Glomerular visceral epithelial cell (primary cell): ENCODE measurements around the gene IFI35.
"Not testable (repeated sequence)": the region's sequence is repeated elsewhere in the genome, so short reads cannot be mapped to it uniquely, and the experiment has no call there.

Experiments
- DNase-seq: peaks from one replicate; pipeline ENCODE4 v3.0.0-alpha.2; 2016; ENCODE audit errors: extremely low spot score

IFI35 gene

DNA sequence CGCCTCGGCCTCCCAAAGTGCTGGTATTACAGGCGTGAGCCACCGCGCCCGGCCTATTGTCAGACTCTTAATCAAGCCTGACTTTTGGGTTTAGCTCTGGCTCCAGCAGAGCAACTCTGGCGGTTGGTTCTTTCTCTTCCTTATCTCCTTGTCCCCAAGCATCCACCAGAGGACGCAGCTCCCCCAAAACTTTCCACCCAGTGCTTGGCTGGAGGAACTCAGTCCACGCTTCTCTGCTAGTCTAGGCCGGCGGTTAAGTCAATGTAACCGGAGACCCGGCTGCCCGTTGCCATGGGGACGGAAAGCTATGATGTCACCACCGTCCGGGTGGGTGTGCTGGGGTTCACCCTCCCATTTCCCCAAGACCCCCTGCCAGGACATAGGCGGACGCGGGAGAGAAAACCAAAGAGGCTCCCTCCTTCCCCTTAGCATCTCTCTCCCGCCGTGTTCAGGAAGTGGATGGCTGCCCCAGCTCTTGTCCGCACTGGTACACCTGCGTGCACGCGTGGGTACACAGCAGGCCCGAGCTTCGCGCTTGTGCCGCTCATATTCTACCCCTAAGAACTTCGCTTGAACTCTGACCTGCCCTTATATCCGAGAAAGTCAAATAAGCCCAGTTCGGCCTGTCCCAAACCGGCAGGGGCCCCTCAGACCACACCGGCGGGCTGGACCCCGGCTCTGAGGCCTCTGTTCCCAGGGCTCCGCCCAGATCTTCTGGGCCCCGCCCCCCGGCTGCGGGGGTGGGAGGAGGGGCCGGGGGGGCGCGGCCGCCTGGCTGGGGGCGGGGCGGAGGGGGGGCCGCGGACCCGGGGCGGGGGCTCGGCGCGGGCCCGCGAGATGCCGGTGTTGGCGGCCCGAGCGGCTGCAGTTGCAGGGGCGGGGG, 18.1 kb downstream of the IFI35 start, which contains the start of gene RND2:
TSS of gene RND2 (plus strand) at position 825 of the 883 bp plus-strand sequence. CDS start 117 bp downstream, outside the sequence.
- DNase-seq = peak; percentile 95

- DNase-seq = no peak
Measured at GRCh38 chr17:43025290-43025657, 18.7 kb downstream of the IFI35 start.

GRCh38 chr17:43025766-43026537, 19.4 kb downstream of the IFI35 start:
- no peak for DNase-seq

GRCh38 chr17:43026595-43026994, 20.0 kb downstream of the IFI35 start:
- no peak for DNase-seq

DNA sequence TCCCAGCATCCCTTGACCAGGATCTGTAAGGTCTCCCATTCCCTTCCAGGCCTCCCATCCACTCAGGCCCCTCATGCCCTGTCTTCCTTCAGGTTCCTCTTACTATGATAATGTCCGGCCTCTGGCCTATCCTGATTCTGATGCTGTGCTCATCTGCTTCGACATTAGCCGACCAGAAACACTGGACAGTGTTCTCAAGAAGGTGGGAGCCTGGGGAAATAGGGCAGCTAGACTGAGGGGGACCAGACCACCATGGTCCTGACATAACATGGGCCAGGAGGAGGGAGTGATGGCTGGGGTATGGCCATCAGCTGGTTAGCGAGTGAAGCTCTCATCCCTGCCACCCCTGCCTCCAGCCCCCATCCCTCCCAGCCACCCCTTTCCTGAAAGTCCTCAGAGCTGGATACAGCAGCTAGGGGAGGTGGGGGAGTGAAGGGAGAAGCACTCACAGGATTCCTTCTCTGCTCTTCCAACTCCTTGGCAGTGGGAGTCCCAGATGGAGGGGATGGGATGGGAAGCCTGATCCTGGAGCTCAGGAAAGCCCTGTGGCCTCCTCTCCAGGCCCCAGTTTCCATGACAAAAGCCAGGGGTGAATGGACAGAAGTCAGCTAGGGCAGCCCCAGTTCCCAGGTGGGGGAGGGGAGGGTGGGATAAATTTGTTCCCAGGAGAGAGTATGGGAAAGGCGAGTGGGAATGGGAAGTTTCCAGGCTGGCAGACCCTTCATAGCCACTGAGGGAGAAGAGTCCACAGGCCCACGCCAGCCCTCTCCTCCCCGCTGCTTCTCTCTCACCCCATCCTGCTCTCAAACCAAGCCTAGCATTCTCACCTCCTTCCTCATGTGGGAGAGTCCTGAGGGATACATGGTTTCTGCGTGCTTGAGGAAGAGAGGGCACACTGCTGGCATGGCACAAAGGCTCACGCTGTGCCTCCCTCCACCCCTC, 20.8 kb downstream of the IFI35 start:
- no peak for DNase-seq

GRCh38 chr17:43028221-43028861, 21.8 kb downstream of the IFI35 start:
- no peak for DNase-seq

DNA sequence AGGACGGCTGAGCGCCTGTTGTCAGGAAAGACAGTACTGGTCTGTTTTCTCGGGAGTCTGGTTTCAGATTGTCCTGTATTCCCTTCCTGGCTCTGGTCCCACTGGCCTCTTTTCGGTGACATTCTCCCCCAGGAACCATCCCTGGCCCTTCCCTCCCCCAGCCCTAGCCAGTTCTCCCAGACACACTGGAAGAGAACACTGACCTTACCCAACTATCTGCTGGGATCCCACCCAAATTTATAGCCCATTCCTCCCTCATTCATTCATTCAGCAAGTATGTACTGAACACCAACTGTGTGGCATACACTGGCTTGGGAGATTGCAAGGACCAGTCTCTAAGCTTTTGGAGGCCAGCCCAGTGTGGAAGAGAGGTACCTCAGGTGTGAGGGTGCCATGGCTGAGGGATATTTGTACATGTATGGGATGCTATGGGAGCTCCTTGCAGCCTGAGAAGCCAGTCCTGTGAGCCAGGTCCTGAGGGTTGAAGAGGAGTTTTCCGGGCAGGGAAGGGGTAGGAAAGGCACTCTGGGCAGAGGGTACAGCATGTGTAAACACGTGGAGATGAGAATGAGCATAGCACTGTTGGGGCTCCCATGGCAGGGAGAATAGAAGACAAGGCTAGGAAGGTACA, 23.7 kb downstream of the IFI35 start:
- no peak for DNase-seq

DNA sequence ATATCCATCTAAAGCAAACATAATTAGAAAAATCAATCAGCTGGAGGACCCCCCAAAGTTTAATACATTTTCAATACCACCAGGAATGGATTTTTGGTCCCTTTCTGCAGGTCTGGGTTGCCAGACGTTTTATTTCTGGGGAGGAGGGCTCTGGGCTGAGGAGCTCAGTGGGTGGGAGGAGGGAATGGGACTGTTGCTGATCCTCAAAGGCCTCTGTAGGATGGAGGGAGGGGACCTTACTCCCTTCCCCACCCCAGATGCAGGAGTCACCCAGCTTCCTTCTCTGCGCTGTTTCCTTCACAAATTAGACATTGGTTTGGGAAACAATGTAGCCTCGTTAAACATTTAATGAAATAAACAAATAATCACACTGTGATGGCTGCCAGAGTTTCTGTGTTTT, 25.1 kb downstream of the IFI35 start:
- no peak for DNase-seq

GRCh38 chr17:43033948-43034881, 27.6 kb downstream of the IFI35 start:
- no peak for DNase-seq

DNA sequence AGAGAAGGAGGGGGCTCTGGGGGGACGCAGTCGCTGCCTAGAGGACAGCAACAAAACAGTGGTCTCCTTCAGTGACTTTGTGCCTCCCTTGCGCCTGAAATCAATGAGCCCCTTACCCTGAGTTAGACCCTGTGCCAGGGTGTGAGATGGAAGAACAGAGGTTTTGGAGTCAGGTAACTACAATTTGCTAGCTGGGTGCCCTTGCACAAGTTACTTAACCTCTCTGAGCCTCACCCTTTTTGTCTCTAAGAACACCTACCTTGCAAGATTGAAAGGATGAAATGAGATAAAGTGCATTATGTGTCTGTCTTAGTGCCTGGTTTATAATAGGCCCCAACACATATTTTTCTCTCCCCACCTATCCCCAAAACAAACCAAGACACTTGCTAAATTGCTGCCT, 28.3 kb downstream of the IFI35 start:
- no peak for DNase-seq

GRCh38 chr17:43039646-43040045, 33.1 kb downstream of the IFI35 start:
- no peak for DNase-seq

- no peak for DNase-seq
Measured at GRCh38 chr17:43040655-43041054, 34.1 kb downstream of the IFI35 start.

- no peak for DNase-seq
Measured at GRCh38 chr17:43042025-43042628, 35.5 kb downstream of the IFI35 start.

GRCh38 chr17:43043307-43043706, 36.7 kb downstream of the IFI35 start:
- DNase-seq = no peak

GRCh38 chr17:43044024-43044423, 37.4 kb downstream of the IFI35 start:
- DNase-seq = no peak

DNA sequence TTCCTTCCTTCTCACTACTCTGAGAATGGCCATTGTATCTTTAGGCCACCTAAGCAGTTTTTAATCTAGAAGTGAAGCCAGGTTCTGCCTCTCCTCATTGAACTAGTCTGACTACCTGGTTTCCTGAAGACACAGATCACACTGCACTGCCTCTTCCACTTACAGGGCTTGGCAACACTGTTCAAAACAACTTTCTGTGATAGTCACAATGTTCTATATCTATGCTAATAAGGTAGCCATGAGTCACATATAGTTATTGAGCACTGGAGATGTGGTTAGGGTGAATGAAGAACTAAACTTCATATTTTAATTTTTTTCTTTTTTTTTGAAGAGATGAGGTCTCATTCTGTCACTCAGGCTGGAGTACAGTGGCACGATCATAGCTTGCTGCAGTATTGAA, 45.4 kb downstream of the IFI35 start:
- no peak for DNase-seq

GRCh38 chr17:43053008-43053407, 46.4 kb downstream of the IFI35 start:
- DNase-seq = not testable (repeated sequence)

- DNase-seq = no peak
Measured at GRCh38 chr17:43056051-43056450, 49.5 kb downstream of the IFI35 start.

DNA sequence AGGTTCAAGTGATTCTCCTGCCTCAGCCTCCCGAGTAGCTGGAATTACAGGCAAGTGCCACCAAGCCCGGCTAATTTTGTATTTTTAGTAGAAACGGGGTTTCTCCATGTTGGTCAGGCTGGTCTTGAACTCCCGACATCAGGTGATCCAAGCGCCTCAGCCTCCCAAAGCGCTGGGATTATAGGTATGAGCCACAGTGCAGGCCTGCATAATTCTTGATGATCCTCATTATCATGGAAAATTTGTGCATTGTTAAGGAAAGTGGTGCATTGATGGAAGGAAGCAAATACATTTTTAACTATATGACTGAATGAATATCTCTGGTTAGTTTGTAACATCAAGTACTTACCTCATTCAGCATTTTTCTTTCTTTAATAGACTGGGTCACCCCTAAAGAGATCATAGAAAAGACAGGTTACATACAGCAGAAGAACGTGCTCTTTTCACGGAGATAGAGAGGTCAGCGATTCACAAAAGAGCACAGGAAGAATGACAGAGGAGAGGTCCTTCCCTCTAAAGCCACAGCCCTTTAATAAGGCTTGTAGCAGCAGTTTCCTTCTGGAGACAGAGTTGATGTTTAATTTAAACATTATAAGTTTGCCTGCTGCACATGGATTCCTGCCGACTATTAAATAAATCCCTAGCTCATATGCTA, 56.5 kb downstream of the IFI35 start:
- no peak for DNase-seq
